Left colon (tissue), 2 donors: Measurements from ENCODE around the gene RFC2. TPM values are rescaled to one million over a fixed set of nuclear protein-coding genes. Genes with fewer than 3 reads are reported as not detected.

Experiments used
- ATAC-seq: fragments of 200-7000 bp; cut with Tn5 transposase; one replicate; pipeline ENCODE4 v1.9.1; 2020; ENCODE audit warnings: mild to moderate bottlenecking, moderate library complexity
- DNase-seq, 2 donors: peaks; one replicate each; pipeline ENCODE4 v3.0.0-alpha.2; 2020
- intact Hi-C, 2 donors: fragments of 100-400 bp; cut with DNase I in 1 of 2; cut with micrococcal nuclease in 1 of 2; formaldehyde crosslinking; loops; one replicate each; pipeline versions ENCODE4 v1.11.2 to v1.14.0; 2022; cut with DNase I, micrococcal nuclease
- long read RNA-seq: library from polyadenylated mRNA; unstranded; transcript quantifications from one replicate; pipeline ENCODE4 v2.0.0, GENCODE V29; 2021
- total RNA-seq, 2 donors: library from RNA; stranded (reverse); fragmentation: NEBNext Ultra II Directional; extraction: Animal tissue kit (Norgen Biotek cat#: 25700); gene quantifications; one replicate each; pipeline ENCODE4 v1.2.1, GENCODE V29; 2021
- donor health status: DM: no; HTN: no; CAD: no.
- donor health status: DM: yes; HTN: yes; CAD: no.

Gene RFC2
- 10 to 100 TPM; 13.9 to 16.1 TPM for total RNA-seq
- long read RNA-seq, transcript RFC2-201 (11 exons, 1,695 nt): major isoform, 48 of 59 reads
- long read RNA-seq, transcript RFC2-202 (10 exons, 1,576 nt): minor isoform, 5 of 59 reads
- long read RNA-seq, partial matches to known transcripts: 1 of 59 reads
- long read RNA-seq, other reads (novel, unspliced or antisense): 5 of 59 reads

GRCh38 chr7:74254129-74254857, at the start of gene RFC2:
Gene RFC2, minus strand, starts transcription at chr7:74254399. Its CDS starts 16 bp downstream, at chr7:74254383.
- intact Hi-C loops: no loop called here
- DNase-seq (peak; percentile 95 to 98), ATAC-seq (peak; percentile 97)

GRCh38 chr7:74302745-74303221, 48.6 kb upstream of the RFC2 start:
- no peak for DNase-seq
- intact Hi-C loops: no loop called here
- ATAC-seq: peak; percentile 24

GRCh38 chr7:74300926-74301325, 46.7 kb upstream of the RFC2 start:
- no peak for DNase-seq
- ATAC-seq: no peak
- intact Hi-C loops: no loop called here

- DNase-seq: no peak
- ATAC-seq: no peak
- intact Hi-C loops: no loop called here
Observed at GRCh38 chr7:74299401-74299800, 45.2 kb upstream of the RFC2 start.

GRCh38 chr7:74297516-74298233, 43.5 kb upstream of the RFC2 start:
- intact Hi-C loops: no loop called here
- ATAC-seq (no peak), DNase-seq (no peak)

GRCh38 chr7:74294191-74294998, 40.2 kb upstream of the RFC2 start:
- intact Hi-C loops: no loop called here
- ATAC-seq: no peak
- DNase-seq: no peak

GRCh38 chr7:74293577-74293908, 39.3 kb upstream of the RFC2 start:
- ATAC-seq (no peak), DNase-seq (no peak)
- intact Hi-C loops: no loop called here

- peak; percentile 74 for ATAC-seq
- peak; percentile 83 to 90 for DNase-seq
- intact Hi-C loops: no loop called here
Observed at GRCh38 chr7:74292757-74293576, 38.8 kb upstream of the RFC2 start.

GRCh38 chr7:74291535-74291934, 37.3 kb upstream of the RFC2 start:
- intact Hi-C loops: no loop called here
- ATAC-seq: no peak
- DNase-seq: no peak

GRCh38 chr7:74290981-74291441, 36.8 kb upstream of the RFC2 start:
- ATAC-seq (peak; percentile 26), DNase-seq (peak; percentile 56 to 68)
- intact Hi-C loops: no loop called here

GRCh38 chr7:74290553-74290950, 36.4 kb upstream of the RFC2 start:
- peak in 1 of 2 donors; percentile 61 for DNase-seq
- intact Hi-C loops: no loop called here
- ATAC-seq: peak; percentile 9

- peak; percentile 10 for ATAC-seq
Observed at GRCh38 chr7:74289659-74290552, 35.7 kb upstream of the RFC2 start.

GRCh38 chr7:74289018-74289658, 34.9 kb upstream of the RFC2 start, which contains the start of gene CLIP2:
Gene CLIP2, plus strand, starts transcription at chr7:74289407. Its CDS starts 28,140 bp downstream, at chr7:74317547.
- ATAC-seq (peak; percentile 32), DNase-seq (peak; percentile 75 to 86)
- intact Hi-C loops: no loop called here

More at GRCh38 chr7:74289659-74290552, 35.7 kb upstream of the RFC2 start:
- peak in 1 of 2 donors; percentile 78 for DNase-seq
- intact Hi-C loops: no loop called here

GRCh38 chr7:74288034-74288881, 34.1 kb upstream of the RFC2 start:
- DNase-seq: peak in 1 of 2 donors; percentile 48
- intact Hi-C loops: no loop called here

GRCh38 chr7:74287303-74288033, 33.3 kb upstream of the RFC2 start:
- peak; percentile 68 to 84 for DNase-seq
- intact Hi-C loops: no loop called here
- ATAC-seq: peak; percentile 63

More at GRCh38 chr7:74288034-74288881, 34.1 kb upstream of the RFC2 start:
- peak; percentile 3 for ATAC-seq
